PC-3 (cell line): ENCODE data around the gene KCTD8. TPM values are rescaled to one million over a fixed set of nuclear protein-coding genes. Genes with fewer than 3 reads are reported as not detected.

Source experiments
- ATAC-seq: fragments of 200-7000 bp; cut with Tn5 transposase; 2 replicates; pipeline ENCODE4 v1.9.1; 2020; ENCODE audit warnings: mild to moderate bottlenecking, moderate library complexity
- BruUV-seq: library from RNA; stranded (reverse); fragments of 400-500 nt; replicated peaks from 2 replicates; lab custom pipeline; 2021; lab: Mats Ljungman, UMichigan
- CTCF ChIA-PET: fragments of 300-600 bp; sonication (Branson Sonifier 250); formaldehyde crosslinking; loops from one replicate; lab custom pipeline; 2022; ENCODE audit warnings: antibody characterized with exemption; lab: Charles Lee
- POLR2A ChIA-PET: fragments of 300-600 bp; sonication (Branson Sonifier 250); formaldehyde crosslinking; loops from one replicate; lab custom pipeline; 2022; ENCODE audit warnings: antibody characterized with exemption; ENCODE audit not compliant: unreplicated experiment; lab: Charles Lee
- DNase-seq: peaks from one replicate; pipeline ENCODE4 v3.0.0-alpha.2; 2015
- H2AFZ ChIP-seq: fragments of 300-600 bp; sonication (generic); 2 replicates; pipeline ENCODE4 v1.6.0; 2016; ENCODE audit warnings: antibody characterized with exemption, low read length
- H3F3A ChIP-seq: fragments of 300-600 bp; sonication (generic); one replicate; pipeline ENCODE4 v1.6.0; 2017; ENCODE audit warnings: antibody characterized with exemption, low read length, control low read depth, mild to moderate bottlenecking; ENCODE audit not compliant: unreplicated experiment
- H3K27ac ChIP-seq: fragments of 300-600 bp; sonication (generic); 2 replicates; pipeline ENCODE4 v1.5.1; 2016; ENCODE audit warnings: mild to moderate bottlenecking, low read length
- H3K27me3 ChIP-seq: fragments of 300-600 bp; sonication (generic); 2 replicates; pipeline ENCODE4 v1.6.1; 2016; ENCODE audit warnings: low read length, mixed read lengths
- H3K36me3 ChIP-seq: fragments of 300-600 bp; sonication (generic); 2 replicates; pipeline ENCODE4 v1.6.1; 2016; ENCODE audit warnings: low read depth, mixed run types, low read length, mixed read lengths
- H3K4me1 ChIP-seq: fragments of 300-600 bp; sonication (generic); 2 replicates; pipeline ENCODE4 v1.5.1; 2016; ENCODE audit warnings: low read length; ENCODE audit not compliant: insufficient read depth
- H3K4me2 ChIP-seq: fragments of 300-600 bp; sonication (generic); 2 replicates; pipeline ENCODE4 v1.6.0; 2016; ENCODE audit warnings: low read length
- H3K4me3 ChIP-seq: fragments of 300-600 bp; sonication (generic); 2 replicates; pipeline ENCODE4 v1.5.1; 2016; ENCODE audit warnings: mild to moderate bottlenecking, low read length, mixed read lengths
- H3K79me2 ChIP-seq: fragments of 300-600 bp; sonication (generic); 2 replicates; pipeline ENCODE4 v1.6.1; 2017; ENCODE audit warnings: low read length, mixed read lengths
- H3K9ac ChIP-seq: fragments of 300-600 bp; sonication (generic); 2 replicates; pipeline ENCODE4 v1.6.0; 2016; ENCODE audit warnings: mild to moderate bottlenecking, low read length
- H3K9me2 ChIP-seq: fragments of 300-600 bp; sonication (generic); replicated peaks from 2 replicates; pipeline ENCODE4 v1.6.1; 2016; ENCODE audit warnings: mixed run types, low read length, mixed read lengths
- H3K9me3 ChIP-seq: fragments of 300-600 bp; sonication (generic); 2 replicates; pipeline ENCODE4 v1.6.1; 2016; ENCODE audit warnings: low read length, mixed read lengths
- H4K20me1 ChIP-seq: fragments of 300-600 bp; sonication (generic); 2 replicates; pipeline ENCODE4 v1.6.1; 2016; ENCODE audit warnings: low read length, mixed read lengths
- CTCF ChIP-seq: fragments of 300-600 bp; sonication (generic); conservative IDR thresholded peaks from 2 replicates; pipeline ENCODE4 v1.5.1; 2017; ENCODE audit warnings: antibody characterized with exemption, low read depth, mild to moderate bottlenecking, low read length
- EZH2 ChIP-seq: fragments of 300-600 bp; sonication (generic); IDR thresholded peaks from one replicate; pipeline ENCODE4 v1.6.1; 2017; ENCODE audit warnings: antibody characterized with exemption, mild to moderate bottlenecking, low read length; ENCODE audit not compliant: unreplicated experiment
- EZH2phosphoT487 ChIP-seq: fragments of 300-600 bp; sonication (generic); IDR thresholded peaks from 2 replicates; pipeline ENCODE4 v1.6.1; 2018; ENCODE audit warnings: mild to moderate bottlenecking, antibody characterized with exemption, low read length, borderline replicate concordance
- intact Hi-C: fragments of 100-400 bp; cut with micrococcal nuclease; formaldehyde crosslinking; loops from 2 replicates; pipeline ENCODE4 v1.9.0; 2023
- total RNA-seq: library from RNA; depleted of rRNA; stranded (reverse); fragments of >200 nt; gene quantifications from 2 replicates; pipeline ENCODE4 v1.2.3, GENCODE V29; 2014

KCTD8 gene
- total RNA-seq, 1 experiment from 2014 or later, result not detected

GRCh38 chr4:44421330-44422065 is 27.1 kb downstream of the KCTD8 start:
- H3K36me3 ChIP-seq, result no peaks in the 10 kb centered on the region
- intact Hi-C loops, result loop anchor here (5.0 to 10.0 kb wide), 3 partner anchors 54 to 467 kb away; no protein-coding TSS in a partner anchor
- H3F3A ChIP-seq, result no peaks in the 10 kb centered on the region
- H3K9me2 ChIP-seq, result no peaks in the 10 kb centered on the region
- H4K20me1 ChIP-seq, result no peaks in the 10 kb centered on the region
- no peak overlapping the region for H3K4me3 ChIP-seq
- H3K4me2 ChIP-seq, result no peak overlapping the region
- H3K9ac ChIP-seq, result no peak overlapping the region
- TF ChIP-seq EZH2phosphoT487 (no peak), EZH2 (no peak), CTCF (no peak)
- H3K79me2 ChIP-seq, result no peaks in the 10 kb centered on the region
- H3K4me1 ChIP-seq, result no peaks in the 10 kb centered on the region
- ChIA-PET CTCF (no interaction called here), POLR2A (no interaction called here)
- DNase-seq, result peak; percentile 35
- ATAC-seq, result peak; percentile 93
- no peaks in the 10 kb centered on the region for H3K27me3 ChIP-seq
- H2AFZ ChIP-seq, result no peak overlapping the region
- BruUV-seq, result no TSS peak
- no peaks in the 10 kb centered on the region for H3K9me3 ChIP-seq
- H3K27ac ChIP-seq, result no peak overlapping the region

GRCh38 chr4:44415251-44415650 is 33.4 kb downstream of the KCTD8 start:
- H3F3A ChIP-seq, result no peaks in the 10 kb centered on the region
- H3K4me1 ChIP-seq, result no peaks in the 10 kb centered on the region
- ChIA-PET CTCF (no interaction called here), POLR2A (no interaction called here)
- no peaks in the 10 kb centered on the region for H4K20me1 ChIP-seq
- no peak for DNase-seq
- no peak overlapping the region for H3K4me2 ChIP-seq
- intact Hi-C loops, result no loop called here
- H3K4me3 ChIP-seq, result no peak overlapping the region
- no peaks in the 10 kb centered on the region for H3K27me3 ChIP-seq
- ATAC-seq, result no peak
- TF ChIP-seq CTCF, result no peak
- no peak for TF ChIP-seq EZH2
- no peak for TF ChIP-seq EZH2phosphoT487
- no peak overlapping the region for H3K27ac ChIP-seq
- no peak overlapping the region for H2AFZ ChIP-seq
- no peaks in the 10 kb centered on the region for H3K79me2 ChIP-seq
- H3K9ac ChIP-seq, result no peak overlapping the region
- H3K36me3 ChIP-seq, result no peaks in the 10 kb centered on the region
- no TSS peak for BruUV-seq
- no peaks in the 10 kb centered on the region for H3K9me2 ChIP-seq
- H3K9me3 ChIP-seq, result no peaks in the 10 kb centered on the region
